Activated CD4-positive, alpha-beta T cell treated with anti-CD3 and anti-CD28 coated beads, Interleukin-2, amount 10 ng/mL, durations not matched to agents 7 days and 5 days (primary cell): ENCODE measurements around the gene FAM83D. TPM values are rescaled to one million over a fixed set of nuclear protein-coding genes. Genes with fewer than 3 reads are reported as not detected.

Experiments used
- CTCF ChIA-PET: fragments of 350-600 bp; sonication (Branson Sonifier 250); formaldehyde crosslinking; loops from one replicate; lab custom pipeline; 2021; ENCODE audit warnings: antibody characterized with exemption; lab: Charles Lee
- POLR2A ChIA-PET: fragments of 350-600 bp; sonication (Branson Sonifier 250); formaldehyde crosslinking; loops from one replicate; lab custom pipeline; 2021; ENCODE audit warnings: antibody characterized with exemption; lab: Charles Lee
- DNase-seq: peaks from one replicate; pipeline ENCODE4 v3.0.0-alpha.2; 2020
- H3K27ac Mint-ChIP-seq: one replicate; pipeline ENCODE4 v1.8.0; 2021; ENCODE audit warnings: mild to moderate bottlenecking, moderate library complexity, mixed read lengths
- H3K27me3 Mint-ChIP-seq: one replicate; pipeline ENCODE4 v1.8.0; 2021; ENCODE audit warnings: mixed read lengths
- H3K36me3 Mint-ChIP-seq: one replicate; pipeline ENCODE4 v1.8.0; 2021; ENCODE audit warnings: low read depth, mixed read lengths
- H3K4me1 Mint-ChIP-seq: one replicate; pipeline ENCODE4 v1.8.0; 2021; ENCODE audit warnings: mixed read lengths
- H3K4me3 Mint-ChIP-seq: one replicate; pipeline ENCODE4 v1.8.0; 2021; ENCODE audit warnings: mild to moderate bottlenecking, moderate library complexity, mixed read lengths
- H3K9me3 Mint-ChIP-seq: one replicate; pipeline ENCODE4 v1.8.0; 2021; ENCODE audit warnings: mixed read lengths
- total RNA-seq, 2 experiments: library from RNA; stranded (reverse); gene quantifications; one replicate each; pipeline ENCODE4 v1.2.3, GENCODE V29; 2021

FAM83D gene
- total RNA-seq, 2 experiments from 2014 or later, result 22.5 to 22.6 TPM

DNA sequence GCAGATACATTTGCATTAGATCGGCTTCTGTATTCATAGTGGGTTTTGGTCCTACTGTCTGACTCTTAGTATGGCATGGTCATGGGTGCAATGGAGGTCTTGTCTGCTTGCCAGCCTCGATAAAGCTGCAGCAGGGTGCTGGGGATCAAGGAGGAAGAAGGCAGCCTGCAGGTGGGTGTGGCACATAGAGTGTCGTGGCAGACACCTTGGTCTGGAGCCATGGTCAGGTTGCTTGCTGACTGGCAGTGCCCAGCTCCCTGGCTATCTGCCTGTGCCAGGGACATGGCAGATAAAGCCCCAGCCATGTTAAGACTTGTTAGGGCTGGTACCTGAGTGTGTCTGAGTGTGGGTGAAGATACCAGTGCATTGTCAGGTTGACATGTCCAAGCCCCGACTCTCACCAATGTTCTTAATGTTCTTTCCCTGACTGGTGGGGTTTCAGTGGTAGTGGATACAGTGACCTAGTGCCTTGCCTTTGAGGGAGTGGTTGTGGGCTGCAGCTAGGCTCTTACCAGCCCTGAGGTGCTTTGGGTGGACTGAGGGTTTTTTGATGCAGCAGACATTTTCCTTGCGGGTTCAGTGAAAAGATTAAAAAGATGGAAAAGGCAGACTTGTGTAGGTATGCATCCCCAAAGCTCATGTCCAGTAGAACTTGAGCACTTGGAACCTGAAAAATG lies 1.8 kb downstream of the FAM83D start:
- peak overlapping the region; percentile 83 for H3K27ac Mint-ChIP-seq
- CTCF ChIA-PET, result interaction anchor here (1.0 to 5.1 kb wide), 3 partner anchors 11 to 123 kb away, joined by 3 to 41 read pairs (median 4); partner anchors contain the start of gene PPP1R16B
- H3K27me3 Mint-ChIP-seq, result no peaks in the 10 kb centered on the region
- peaks cover 22% of the 10 kb centered on the region for H3K36me3 Mint-ChIP-seq
- H3K4me3 Mint-ChIP-seq, result peak overlapping the region; percentile 88
- POLR2A ChIA-PET, result no interaction called here
- H3K4me1 Mint-ChIP-seq, result peaks cover 56% of the 10 kb centered on the region
- DNase-seq, result peak; percentile 24
- no peaks in the 10 kb centered on the region for H3K9me3 Mint-ChIP-seq

DNA sequence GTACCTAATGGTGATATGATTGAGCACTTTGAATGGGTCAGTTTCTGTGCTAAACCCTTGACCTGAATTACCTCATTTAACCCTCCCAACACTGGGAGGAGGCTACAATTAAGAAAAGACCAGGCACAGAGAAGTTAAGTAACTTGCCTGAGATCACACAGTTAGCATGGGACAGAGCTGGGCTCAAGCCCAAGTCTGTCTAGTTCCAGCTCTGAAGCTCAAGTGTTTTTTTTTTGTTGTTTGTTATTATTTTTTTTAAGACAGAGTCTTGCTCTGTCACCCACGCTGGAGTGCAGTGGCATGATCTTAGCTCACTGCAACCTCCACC lies 4.0 kb downstream of the FAM83D start:
- peaks cover 54% of the 10 kb centered on the region for H3K4me1 Mint-ChIP-seq
- peaks cover 24% of the 10 kb centered on the region for H3K36me3 Mint-ChIP-seq
- no peak for DNase-seq
- H3K4me3 Mint-ChIP-seq, result no peak overlapping the region
- ChIA-PET CTCF (interaction anchor here (0.9 to 5.1 kb wide), 4 partner anchors 9 to 119 kb away, joined by 3 to 41 read pairs (median 3); no protein-coding TSS in a partner anchor), POLR2A (no interaction called here)
- H3K27me3 Mint-ChIP-seq, result no peaks in the 10 kb centered on the region
- no peaks in the 10 kb centered on the region for H3K9me3 Mint-ChIP-seq
- peak overlapping the region; percentile 64 for H3K27ac Mint-ChIP-seq

- peaks cover 31% of the 10 kb centered on the region for H3K36me3 Mint-ChIP-seq
- no peak for DNase-seq
- ChIA-PET POLR2A (no interaction called here), CTCF (no interaction called here)
- H3K27me3 Mint-ChIP-seq, result no peaks in the 10 kb centered on the region
- H3K9me3 Mint-ChIP-seq, result no peaks in the 10 kb centered on the region
- H3K4me3 Mint-ChIP-seq, result no peak overlapping the region
- no peak overlapping the region for H3K27ac Mint-ChIP-seq
- peaks cover 55% of the 10 kb centered on the region for H3K4me1 Mint-ChIP-seq
Measured at GRCh38 chr20:38931984-38932383, 5.8 kb downstream of the FAM83D start.

DNA sequence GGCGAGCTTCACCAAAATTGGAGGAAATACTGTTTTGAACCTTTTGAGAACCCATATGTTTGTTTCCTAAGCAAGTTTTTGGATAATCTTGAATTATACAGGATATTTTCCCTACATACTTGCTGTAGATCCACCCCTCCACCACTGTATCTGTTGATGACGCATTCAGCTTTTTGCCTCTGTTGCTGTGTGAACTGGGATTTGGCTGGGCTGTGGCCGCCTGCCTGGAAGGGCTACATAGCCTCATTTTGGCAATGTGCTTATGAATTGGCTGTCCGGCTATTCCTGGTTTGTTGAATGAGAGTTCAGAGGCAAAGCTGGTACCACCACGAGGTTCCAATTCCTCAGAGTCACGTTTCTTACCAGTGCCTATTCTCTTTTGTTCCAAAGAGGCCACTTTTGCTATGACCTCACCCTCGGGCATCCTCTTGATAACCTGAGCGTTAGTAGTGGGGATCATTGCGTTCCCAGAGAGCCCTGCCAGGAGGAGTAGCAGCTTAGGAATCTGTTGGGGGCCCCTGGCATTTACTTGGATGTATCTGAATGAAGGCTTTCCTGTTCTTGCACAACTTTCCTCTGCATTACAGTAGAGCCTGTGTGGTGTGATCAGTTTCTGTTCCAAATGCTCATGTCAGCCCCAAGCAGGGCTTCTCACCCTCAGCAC lies 6.4 kb downstream of the FAM83D start:
- Mint-ChIP-seq H3K4me3 (no peak overlapping the region), H3K4me1 (peaks cover 53% of the 10 kb centered on the region), H3K27me3 (no peaks in the 10 kb centered on the region), H3K27ac (no peak overlapping the region), H3K9me3 (no peaks in the 10 kb centered on the region), H3K36me3 (peaks cover 32% of the 10 kb centered on the region)
- no peak for DNase-seq
- ChIA-PET CTCF (no interaction called here), POLR2A (no interaction called here)

DNA sequence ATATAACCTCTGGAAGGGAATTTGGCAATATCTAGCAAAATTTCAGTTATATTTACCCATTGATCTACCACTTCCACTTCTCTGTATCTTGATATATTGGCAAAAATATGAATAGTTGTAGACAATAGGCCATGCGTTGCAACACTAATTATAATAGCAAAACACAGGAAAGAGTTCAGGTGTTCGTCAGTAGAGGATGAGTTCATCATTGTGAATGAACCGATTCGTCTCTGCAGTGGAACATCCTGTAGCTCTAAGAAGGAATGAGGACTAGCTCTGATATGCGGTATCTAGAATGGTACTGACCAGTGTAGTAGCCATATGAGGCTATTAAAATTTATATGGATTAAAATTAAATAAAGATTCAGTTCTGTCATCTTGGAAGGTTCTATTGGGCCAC lies 8.3 kb downstream of the FAM83D start:
- H3K4me1 Mint-ChIP-seq, result peaks cover 44% of the 10 kb centered on the region
- ChIA-PET CTCF (interaction anchor here (0.5 to 1.4 kb wide), 5 partner anchors 8 to 29 kb away, joined by 3 to 5 read pairs (median 3); partner anchors contain the start of gene FAM83D), POLR2A (no interaction called here)
- H3K4me3 Mint-ChIP-seq, result no peak overlapping the region
- no peaks in the 10 kb centered on the region for H3K27me3 Mint-ChIP-seq
- no peaks in the 10 kb centered on the region for H3K9me3 Mint-ChIP-seq
- peaks cover 30% of the 10 kb centered on the region for H3K36me3 Mint-ChIP-seq
- H3K27ac Mint-ChIP-seq, result no peak overlapping the region
- DNase-seq, result no peak

- DNase-seq, result no peak
- Mint-ChIP-seq H3K4me3 (no peak overlapping the region), H3K36me3 (peaks cover 25% of the 10 kb centered on the region), H3K4me1 (peaks cover 37% of the 10 kb centered on the region), H3K27ac (peak overlapping the region; percentile 57), H3K9me3 (no peaks in the 10 kb centered on the region), H3K27me3 (no peaks in the 10 kb centered on the region)
- ChIA-PET CTCF (no interaction called here), POLR2A (no interaction called here)
Measured at GRCh38 chr20:38935285-38935684, 9.1 kb downstream of the FAM83D start.

DNA sequence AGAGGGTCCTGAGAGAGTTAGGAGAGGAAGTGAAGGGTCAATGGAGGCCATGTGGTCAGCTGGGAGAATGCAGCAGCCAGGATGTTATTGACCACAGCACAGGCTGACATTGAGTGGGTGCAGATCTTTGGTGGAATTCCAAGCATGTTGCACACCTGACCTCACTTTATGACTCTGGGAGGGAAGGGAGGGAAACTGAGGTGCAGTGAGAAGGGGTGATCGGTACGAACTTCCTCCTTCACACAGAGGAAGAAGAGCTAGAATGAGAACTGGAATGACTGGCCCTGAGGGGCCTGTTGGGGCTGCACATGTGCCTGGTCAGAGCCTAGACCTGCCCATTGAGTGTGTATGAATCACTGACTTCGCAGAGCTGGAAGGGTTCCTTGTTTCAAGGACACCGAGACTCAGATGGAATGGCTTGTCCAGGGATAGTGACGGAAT lies 9.8 kb downstream of the FAM83D start:
- H3K36me3 Mint-ChIP-seq, result peaks cover 26% of the 10 kb centered on the region
- CTCF ChIA-PET, result no interaction called here

GRCh38 chr20:38937000-38937399 lies 10.8 kb downstream of the FAM83D start:
- Mint-ChIP-seq H3K27ac (no peak overlapping the region), H3K36me3 (peaks cover 35% of the 10 kb centered on the region), H3K9me3 (no peaks in the 10 kb centered on the region), H3K27me3 (no peaks in the 10 kb centered on the region), H3K4me3 (no peak overlapping the region), H3K4me1 (peaks cover 23% of the 10 kb centered on the region)
- POLR2A ChIA-PET, result no interaction called here
- no peak for DNase-seq
- CTCF ChIA-PET, result interaction anchor here (0.6 to 1.9 kb wide), 2 partner anchors 14 to 22 kb away, joined by 4 to 5 read pairs; no protein-coding TSS in a partner anchor

More for the DNA sequence above, 9.8 kb downstream of the FAM83D start:
- Mint-ChIP-seq H3K27ac (peak overlapping the region; percentile 50), H3K4me3 (no peak overlapping the region), H3K4me1 (peaks cover 32% of the 10 kb centered on the region), H3K27me3 (no peaks in the 10 kb centered on the region), H3K9me3 (no peaks in the 10 kb centered on the region)
- POLR2A ChIA-PET, result interaction anchor here (0.7 kb wide), 1 partner anchor 101 kb away, joined by 3 read pairs; no protein-coding TSS in a partner anchor
- no peak for DNase-seq

DNA sequence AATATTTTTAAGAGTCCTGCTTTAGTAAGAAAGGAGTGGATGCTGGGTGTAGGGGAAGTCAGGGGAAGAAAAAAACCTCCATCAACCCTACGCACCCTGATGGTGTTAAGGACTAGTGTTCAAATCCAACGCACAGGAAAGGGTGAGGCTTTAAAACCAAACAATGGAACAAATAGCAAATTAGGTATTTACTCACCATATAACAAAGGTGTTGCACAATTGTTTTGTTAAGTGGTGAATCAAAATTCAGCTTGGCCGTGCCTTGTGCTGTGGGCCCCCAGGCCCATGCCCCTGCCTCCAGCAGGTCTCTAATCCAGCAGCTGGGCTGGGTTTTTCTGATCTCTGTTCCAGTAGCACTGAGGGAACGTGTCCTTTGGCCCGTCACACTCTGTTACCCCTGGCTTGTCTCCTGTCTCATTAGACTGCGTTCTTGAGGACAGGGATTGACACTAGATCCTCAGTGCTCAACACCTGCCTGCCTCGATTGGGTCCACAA lies 11.8 kb downstream of the FAM83D start:
- Mint-ChIP-seq H3K4me1 (peaks cover 17% of the 10 kb centered on the region), H3K27ac (no peak overlapping the region), H3K4me3 (no peak overlapping the region), H3K36me3 (peaks cover 45% of the 10 kb centered on the region), H3K9me3 (no peaks in the 10 kb centered on the region), H3K27me3 (no peaks in the 10 kb centered on the region)
- ChIA-PET CTCF (interaction anchor here (1.3 to 1.9 kb wide), 4 partner anchors 8 to 15 kb away, joined by 3 to 5 read pairs (median 4); no protein-coding TSS in a partner anchor), POLR2A (no interaction called here)
- no peak for DNase-seq

GRCh38 chr20:38939686-38940085 lies 13.5 kb downstream of the FAM83D start:
- Mint-ChIP-seq H3K27me3 (no peaks in the 10 kb centered on the region), H3K4me1 (peaks cover 16% of the 10 kb centered on the region), H3K4me3 (no peak overlapping the region), H3K27ac (no peak overlapping the region), H3K36me3 (peaks cover 49% of the 10 kb centered on the region), H3K9me3 (no peaks in the 10 kb centered on the region)
- ChIA-PET CTCF (interaction anchor here (1.6 to 1.9 kb wide), 2 partner anchors 10 to 11 kb away, joined by 3 to 4 read pairs; no protein-coding TSS in a partner anchor), POLR2A (no interaction called here)
- no peak for DNase-seq

DNA sequence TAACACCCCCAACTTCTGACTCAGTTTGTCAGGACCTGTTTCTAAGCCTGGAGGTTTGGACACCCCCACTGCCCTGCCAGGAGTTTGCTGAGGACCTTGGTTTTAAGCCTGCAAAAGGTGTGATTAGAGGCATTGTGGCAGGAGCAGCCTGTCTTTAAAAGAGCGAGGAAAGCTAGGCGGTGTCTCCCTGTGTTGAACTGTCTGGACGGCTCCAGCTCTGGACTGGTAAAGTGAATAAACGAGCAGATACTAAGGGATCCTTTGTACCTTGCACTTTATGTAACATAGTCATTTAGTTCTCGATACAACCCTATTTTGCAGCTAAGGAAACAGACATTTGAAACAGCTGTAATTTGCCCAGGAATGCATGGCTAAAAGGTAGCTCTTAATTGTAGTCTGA lies 14.4 kb downstream of the FAM83D start:
- ChIA-PET CTCF (interaction anchor here (1.2 kb wide), 1 partner anchor 108 kb away, joined by 3 read pairs; no protein-coding TSS in a partner anchor), POLR2A (no interaction called here)
- Mint-ChIP-seq H3K4me3 (no peak overlapping the region), H3K4me1 (peaks cover 11% of the 10 kb centered on the region), H3K36me3 (peaks cover 54% of the 10 kb centered on the region), H3K9me3 (no peaks in the 10 kb centered on the region), H3K27ac (peak overlapping the region; percentile 48), H3K27me3 (no peaks in the 10 kb centered on the region)
- no peak for DNase-seq

DNA sequence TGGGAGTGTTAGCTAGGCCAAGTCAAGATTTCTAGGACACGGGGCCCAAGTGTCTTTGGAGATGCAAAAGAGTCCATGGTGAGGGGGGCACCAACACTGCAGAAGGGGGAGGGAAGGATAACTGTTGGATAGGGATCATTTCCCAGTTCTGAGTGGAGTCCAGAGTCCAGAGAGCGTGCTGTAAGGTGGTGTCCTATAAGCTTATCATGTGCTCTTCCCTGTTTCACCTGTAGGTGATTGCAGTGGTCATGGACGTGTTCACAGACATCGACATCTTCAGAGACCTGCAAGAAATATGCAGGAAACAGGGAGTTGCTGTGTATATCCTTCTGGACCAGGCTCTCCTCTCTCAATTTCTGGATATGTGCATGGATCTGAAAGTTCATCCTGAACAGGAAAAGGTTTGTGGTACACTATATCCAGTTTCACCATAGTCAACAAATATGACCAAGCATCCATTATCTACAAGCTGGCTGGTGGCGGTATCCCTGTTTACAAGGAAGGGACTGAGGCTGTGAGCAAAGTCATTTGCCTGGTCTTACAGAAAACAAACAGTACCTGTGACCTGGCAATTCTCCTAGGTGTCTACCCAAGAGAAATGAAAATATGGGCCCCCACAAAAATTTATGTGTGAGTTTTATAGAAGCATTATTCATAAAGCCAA lies 15.6 kb downstream of the FAM83D start:
- no peak overlapping the region for H3K27ac Mint-ChIP-seq
- H3K27me3 Mint-ChIP-seq, result no peaks in the 10 kb centered on the region
- H3K9me3 Mint-ChIP-seq, result no peaks in the 10 kb centered on the region
- no peak overlapping the region for H3K4me3 Mint-ChIP-seq
- H3K4me1 Mint-ChIP-seq, result peaks cover 9% of the 10 kb centered on the region
- ChIA-PET POLR2A (no interaction called here), CTCF (interaction anchor here (0.8 to 1.2 kb wide), 3 partner anchors 9 to 107 kb away, joined by 3 read pairs; no protein-coding TSS in a partner anchor)
- peaks cover 51% of the 10 kb centered on the region for H3K36me3 Mint-ChIP-seq
- DNase-seq, result no peak
